Ishikawa (cell line): ENCODE measurements around the gene CORO2B.

Experiments
- CEBPB ChIP-seq: IDR thresholded peaks from 2 replicates; pipeline ENCODE4 v1.6.1; 2012
- CREB1 ChIP-seq: IDR thresholded peaks from 2 replicates; pipeline ENCODE4 v1.6.1; 2012; ENCODE audit warnings: low read depth
- EGR1 ChIP-seq: IDR thresholded peaks from 2 replicates; pipeline ENCODE4 v1.6.1; 2012
- EP300 ChIP-seq: IDR thresholded peaks from 2 replicates; pipeline ENCODE4 v1.6.1; 2012; ENCODE audit warnings: borderline replicate concordance
- FOXM1 ChIP-seq: IDR thresholded peaks from 2 replicates; pipeline ENCODE4 v1.6.1; 2012; ENCODE audit warnings: low read depth, borderline replicate concordance
- NFIC ChIP-seq: IDR thresholded peaks from 2 replicates; pipeline ENCODE4 v1.6.1; 2012
- RAD21 ChIP-seq: IDR thresholded peaks from 2 replicates; pipeline ENCODE4 v1.6.1; 2012; ENCODE audit warnings: low read depth
- TAF1 ChIP-seq: IDR thresholded peaks from 2 replicates; pipeline ENCODE4 v1.6.1; 2012; ENCODE audit warnings: low read depth, mild to moderate bottlenecking
- TCF12 ChIP-seq: IDR thresholded peaks from 2 replicates; pipeline ENCODE4 v1.6.1; 2012; ENCODE audit warnings: low read depth
- TEAD4 ChIP-seq: IDR thresholded peaks from 2 replicates; pipeline ENCODE4 v1.6.1; 2012
- USF1 ChIP-seq: IDR thresholded peaks from 2 replicates; pipeline ENCODE4 v1.6.1; 2012
- YY1 ChIP-seq: IDR thresholded peaks from 2 replicates; pipeline ENCODE4 v1.6.1; 2012; ENCODE audit warnings: low read depth
- ZBTB7A ChIP-seq: IDR thresholded peaks from 2 replicates; pipeline ENCODE4 v1.6.1; 2012; ENCODE audit warnings: low read depth
- TF ChIP-seq, protein P1 (sequence below): IDR thresholded peaks from 2 replicates; pipeline ENCODE4 v1.6.1; 2012; ENCODE audit warnings: low read depth, mild to moderate bottlenecking
- TF ChIP-seq, protein P2 (sequence below): IDR thresholded peaks from 2 replicates; pipeline ENCODE4 v1.6.1; 2012

Gene CORO2B

DNA sequence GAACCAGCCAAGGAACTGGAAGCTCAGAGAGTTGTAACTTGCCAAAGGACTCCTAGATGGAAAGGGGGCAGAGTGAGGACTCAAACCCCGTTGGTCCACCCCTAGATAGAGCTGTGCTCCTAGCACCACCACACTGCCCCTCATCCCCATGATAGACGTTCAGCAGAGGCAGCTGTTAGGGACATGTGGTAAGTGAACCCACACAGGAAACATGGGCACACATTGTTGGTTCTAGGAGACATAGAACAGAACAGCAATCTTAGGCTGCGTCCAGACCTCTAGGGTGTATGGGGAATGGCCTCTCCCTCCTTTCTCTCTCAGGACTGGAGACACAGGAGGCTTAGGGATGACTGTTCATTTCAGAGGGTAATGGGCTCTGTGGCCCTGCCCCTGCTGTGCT is 139.2 kb downstream of the CORO2B start:
- no peak for TF ChIP-seq TCF12
- no peak for TF ChIP-seq NFIC
- TF ChIP-seq CREB1, result no peak
- TF ChIP-seq TAF1, result no peak
- TF ChIP-seq FOXM1, result no peak
- TF ChIP-seq EGR1, result no peak
- TF ChIP-seq, protein P1, sequence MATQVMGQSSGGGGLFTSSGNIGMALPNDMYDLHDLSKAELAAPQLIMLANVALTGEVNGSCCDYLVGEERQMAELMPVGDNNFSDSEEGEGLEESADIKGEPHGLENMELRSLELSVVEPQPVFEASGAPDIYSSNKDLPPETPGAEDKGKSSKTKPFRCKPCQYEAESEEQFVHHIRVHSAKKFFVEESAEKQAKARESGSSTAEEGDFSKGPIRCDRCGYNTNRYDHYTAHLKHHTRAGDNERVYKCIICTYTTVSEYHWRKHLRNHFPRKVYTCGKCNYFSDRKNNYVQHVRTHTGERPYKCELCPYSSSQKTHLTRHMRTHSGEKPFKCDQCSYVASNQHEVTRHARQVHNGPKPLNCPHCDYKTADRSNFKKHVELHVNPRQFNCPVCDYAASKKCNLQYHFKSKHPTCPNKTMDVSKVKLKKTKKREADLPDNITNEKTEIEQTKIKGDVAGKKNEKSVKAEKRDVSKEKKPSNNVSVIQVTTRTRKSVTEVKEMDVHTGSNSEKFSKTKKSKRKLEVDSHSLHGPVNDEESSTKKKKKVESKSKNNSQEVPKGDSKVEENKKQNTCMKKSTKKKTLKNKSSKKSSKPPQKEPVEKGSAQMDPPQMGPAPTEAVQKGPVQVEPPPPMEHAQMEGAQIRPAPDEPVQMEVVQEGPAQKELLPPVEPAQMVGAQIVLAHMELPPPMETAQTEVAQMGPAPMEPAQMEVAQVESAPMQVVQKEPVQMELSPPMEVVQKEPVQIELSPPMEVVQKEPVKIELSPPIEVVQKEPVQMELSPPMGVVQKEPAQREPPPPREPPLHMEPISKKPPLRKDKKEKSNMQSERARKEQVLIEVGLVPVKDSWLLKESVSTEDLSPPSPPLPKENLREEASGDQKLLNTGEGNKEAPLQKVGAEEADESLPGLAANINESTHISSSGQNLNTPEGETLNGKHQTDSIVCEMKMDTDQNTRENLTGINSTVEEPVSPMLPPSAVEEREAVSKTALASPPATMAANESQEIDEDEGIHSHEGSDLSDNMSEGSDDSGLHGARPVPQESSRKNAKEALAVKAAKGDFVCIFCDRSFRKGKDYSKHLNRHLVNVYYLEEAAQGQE, result no peak
- TF ChIP-seq, protein P2, sequence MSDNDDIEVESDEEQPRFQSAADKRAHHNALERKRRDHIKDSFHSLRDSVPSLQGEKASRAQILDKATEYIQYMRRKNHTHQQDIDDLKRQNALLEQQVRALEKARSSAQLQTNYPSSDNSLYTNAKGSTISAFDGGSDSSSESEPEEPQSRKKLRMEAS, result no peak
- TF ChIP-seq EP300, result no peak
- TF ChIP-seq YY1, result no peak
- TF ChIP-seq CEBPB, result no peak
- no peak for TF ChIP-seq ZBTB7A
- no peak for TF ChIP-seq RAD21
- no peak for TF ChIP-seq TEAD4
- TF ChIP-seq USF1, result no peak

DNA sequence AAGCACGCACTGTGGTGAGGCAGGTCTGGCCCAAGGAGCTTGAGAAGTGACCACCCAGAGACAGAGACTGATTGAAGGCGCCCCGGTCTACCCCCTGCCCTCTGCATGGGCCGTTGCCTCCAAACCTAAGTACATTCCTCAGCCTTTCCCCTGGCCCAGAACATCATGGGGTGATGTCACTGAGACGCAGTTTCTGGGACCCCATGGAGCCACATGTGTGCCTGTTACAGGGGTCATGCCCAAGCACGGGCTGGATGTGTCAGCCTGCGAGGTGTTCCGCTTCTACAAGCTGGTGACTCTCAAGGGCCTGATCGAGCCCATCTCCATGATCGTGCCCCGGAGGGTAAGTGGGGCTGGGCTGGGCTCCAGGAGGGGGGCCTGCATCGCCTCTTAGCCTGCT is 139.7 kb downstream of the CORO2B start:
- no peak for TF ChIP-seq USF1
- TF ChIP-seq, protein P2, result no peak
- TF ChIP-seq, protein P1, result no peak
- TF ChIP-seq ZBTB7A, result no peak
- TF ChIP-seq CREB1, result no peak
- no peak for TF ChIP-seq CEBPB
- no peak for TF ChIP-seq EP300
- TF ChIP-seq RAD21, result no peak
- no peak for TF ChIP-seq TAF1
- no peak for TF ChIP-seq TCF12
- TF ChIP-seq NFIC, result no peak
- no peak for TF ChIP-seq TEAD4
- no peak for TF ChIP-seq YY1

DNA sequence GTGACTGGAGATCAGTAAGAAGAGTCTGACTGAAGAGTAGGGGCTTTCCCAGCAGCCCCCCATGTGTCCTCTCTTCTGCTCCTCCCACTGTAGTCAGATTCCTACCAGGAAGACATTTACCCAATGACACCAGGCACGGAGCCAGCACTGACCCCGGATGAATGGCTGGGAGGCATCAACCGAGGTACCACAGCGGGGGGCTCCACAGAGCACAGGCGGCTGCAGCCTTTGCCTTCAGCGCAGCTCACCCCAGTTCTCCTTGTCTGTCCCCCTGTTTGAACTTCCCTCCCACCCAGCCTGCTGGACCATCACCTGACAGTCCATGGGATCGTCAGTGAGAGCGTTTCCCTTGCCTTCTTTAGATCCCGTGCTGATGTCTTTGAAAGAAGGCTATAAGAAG is 140.3 kb downstream of the CORO2B start:
- TF ChIP-seq EGR1, result no peak
- no peak for TF ChIP-seq CEBPB
- no peak for TF ChIP-seq FOXM1
- no peak for TF ChIP-seq CREB1
- TF ChIP-seq, protein P1, result no peak
- no peak for TF ChIP-seq EP300
- no peak for TF ChIP-seq TAF1
- TF ChIP-seq TEAD4, result no peak
- TF ChIP-seq, protein P2, result no peak
- TF ChIP-seq NFIC, result no peak
- TF ChIP-seq RAD21, result no peak
- TF ChIP-seq USF1, result no peak
- no peak for TF ChIP-seq ZBTB7A
- no peak for TF ChIP-seq TCF12
- no peak for TF ChIP-seq YY1

DNA sequence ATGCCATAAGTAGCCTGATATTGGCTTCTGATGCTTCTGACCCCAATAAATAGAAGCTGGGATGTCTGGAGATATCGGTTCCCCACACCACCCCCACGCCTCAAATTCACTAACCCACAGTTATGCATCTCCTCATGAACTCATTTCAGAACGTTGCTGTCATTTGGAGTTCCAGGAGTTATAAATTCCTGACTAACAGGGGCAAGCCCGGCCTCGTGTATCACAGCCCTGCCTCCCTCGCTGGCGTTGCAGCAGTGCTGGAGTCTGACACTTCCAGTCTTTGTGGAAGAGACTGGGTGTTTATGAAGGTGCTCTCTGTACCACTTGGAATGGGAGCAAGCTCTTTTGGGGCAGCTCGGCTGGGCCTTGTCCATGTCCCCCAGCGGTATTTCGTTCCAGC is 140.9 kb downstream of the CORO2B start:
- TF ChIP-seq EGR1, result no peak
- TF ChIP-seq, protein P1, result no peak
- no peak for TF ChIP-seq EP300
- no peak for TF ChIP-seq CREB1
- TF ChIP-seq USF1, result no peak
- TF ChIP-seq, protein P2, result no peak
- no peak for TF ChIP-seq TCF12
- TF ChIP-seq ZBTB7A, result no peak
- TF ChIP-seq CEBPB, result no peak
- TF ChIP-seq NFIC, result no peak
- TF ChIP-seq TAF1, result no peak
- no peak for TF ChIP-seq RAD21
- TF ChIP-seq FOXM1, result no peak
- TF ChIP-seq TEAD4, result no peak
- no peak for TF ChIP-seq YY1
